SK-N-SH (cell line): Measurements from ENCODE around the gene ALDH3B1. TPM values are rescaled to one million over a fixed set of nuclear protein-coding genes. Genes with fewer than 3 reads are reported as not detected.
A peak's percentile ranks its signal among the peaks of the same experiment; 100 is the strongest.

Experiments
- CTCF ChIA-PET: fragments of 300-600, 350-600 bp; formaldehyde crosslinking; extraction: SDS; loops from one replicate; lab custom pipeline; 2021; lab: Yijun Ruan, JAX
- POLR2A ChIA-PET: fragments of 350-600 bp; sonication (Branson Sonifier 250); formaldehyde crosslinking; extraction: SDS; loops from one replicate; lab custom pipeline; 2020; ENCODE audit warnings: antibody characterized with exemption, inconsistent platforms; lab: Yijun Ruan, JAX
- DNase-seq: peaks from one replicate; pipeline ENCODE4 v3.0.0; 2012
- H2AFZ ChIP-seq: fragments of 200-600 bp; sonication (generic); 2 replicates; pipeline ENCODE4 v1.8.1; 2016; ENCODE audit warnings: antibody characterized with exemption, mild to moderate bottlenecking, low read depth
- H3F3A ChIP-seq: fragments of 200-600 bp; sonication (generic); replicated peaks from 2 replicates; pipeline ENCODE3; 2016; ENCODE audit warnings: antibody characterized with exemption, mild to moderate bottlenecking; ENCODE audit not compliant: insufficient read depth
- H3K27ac ChIP-seq, 2 experiments: fragments of 200-500 bp in 1 of 2; fragments of 200-600 bp in 1 of 2; sonication (Bioruptor generic) in 1 of 2; sonication (generic), shearing (Covaris generic) in 1 of 2; 2 replicates each; pipeline versions ENCODE4 v1.5.1 to v1.6.1; 2014 to 2016; ENCODE audit warnings: low read depth in 2 of 2, inconsistent platforms in 1 of 2, low read length in 1 of 2, mild to moderate bottlenecking in 1 of 2, mixed read lengths in 1 of 2
- H3K27me3 ChIP-seq: fragments of 200-600 bp; sonication (generic), shearing (Covaris generic); 2 replicates; pipeline ENCODE4 v1.6.1; 2016; ENCODE audit warnings: mixed run types; ENCODE audit not compliant: insufficient read depth
- H3K36me3 ChIP-seq, 2 experiments: fragments of 200-500 bp in 1 of 2; fragments of 200-600 bp in 1 of 2; sonication (Bioruptor generic) in 1 of 2; sonication (generic) in 1 of 2; replicated peaks in 1 of 2; 2 replicates each; pipeline versions ENCODE3 to v1.5.1; 2014 to 2016; ENCODE audit warnings: low read length in 1 of 2, mild to moderate bottlenecking in 1 of 2; ENCODE audit not compliant: insufficient read depth in 2 of 2, control insufficient read depth in 1 of 2
- H3K4me1 ChIP-seq, 2 experiments: fragments of 200-500 bp in 1 of 2; fragments of 200-600 bp in 1 of 2; sonication (Bioruptor generic) in 1 of 2; sonication (generic), shearing (Covaris generic) in 1 of 2; 2 replicates each; pipeline versions ENCODE4 v1.5.1 to v1.6.1; 2014 to 2016; ENCODE audit warnings: low read depth in 1 of 2, low read length in 1 of 2, mixed run types in 1 of 2; ENCODE audit not compliant: insufficient read depth in 2 of 2, control insufficient read depth in 1 of 2
- H3K4me2 ChIP-seq: fragments of 200-600 bp; sonication (generic), shearing (Covaris generic); 2 replicates; pipeline ENCODE4 v1.6.1; 2017; ENCODE audit warnings: mixed run types
- H3K4me3 ChIP-seq, 2 experiments: fragments of 200-500 bp in 1 of 2; fragments of 200-600 bp in 1 of 2; sonication (Bioruptor generic) in 1 of 2; sonication (generic), shearing (Covaris generic) in 1 of 2; 2 replicates each; pipeline versions ENCODE4 v1.5.1 to v1.8.1; 2014 to 2016; ENCODE audit warnings: low read depth in 2 of 2, inconsistent platforms in 1 of 2, low read length in 1 of 2, mild to moderate bottlenecking in 1 of 2, mixed read lengths in 1 of 2, moderate library complexity in 1 of 2
- H3K79me2 ChIP-seq: fragments of 200-600 bp; sonication (generic); 2 replicates; pipeline ENCODE4 v1.8.1; 2017; ENCODE audit warnings: mild to moderate bottlenecking; ENCODE audit not compliant: insufficient read depth
- H3K9ac ChIP-seq: fragments of 200-600 bp; sonication (generic); 2 replicates; pipeline ENCODE4 v1.6.1; 2017; ENCODE audit warnings: mixed run types
- H3K9me2 ChIP-seq: fragments of 200-600 bp; sonication (generic); 2 replicates; pipeline ENCODE4 v1.6.1; 2017; ENCODE audit warnings: mixed run types
- H3K9me3 ChIP-seq: fragments of 200-600 bp; sonication (generic); 2 replicates; pipeline ENCODE4 v1.6.1; 2017; ENCODE audit warnings: mixed run types, mild to moderate bottlenecking, moderate library complexity
- H4K20me1 ChIP-seq: fragments of 200-600 bp; sonication (generic); 2 replicates; pipeline ENCODE4 v1.6.1; 2017; ENCODE audit warnings: mild to moderate bottlenecking, mixed run types; ENCODE audit not compliant: insufficient read depth
- FOSL2 ChIP-seq: IDR thresholded peaks from 2 replicates; pipeline ENCODE4 v1.4.0; 2012; ENCODE audit warnings: low read depth, mild to moderate bottlenecking, moderate library complexity, borderline replicate concordance
- FOXJ3 ChIP-seq: sonication (generic); formaldehyde crosslinking; IDR thresholded peaks from 2 replicates; pipeline ENCODE4 v1.5.1; 2020; ENCODE audit warnings: mild to moderate bottlenecking, missing genetic modification reagents
- NRF1 ChIP-seq: IDR thresholded peaks from 2 replicates; pipeline ENCODE4 v1.6.1; 2012; ENCODE audit warnings: low read depth, mild to moderate bottlenecking, low read length
- REST ChIP-seq: IDR thresholded peaks from 2 replicates; pipeline ENCODE4 v1.6.1; 2012; ENCODE audit warnings: mild to moderate bottlenecking, low read depth, low read length, moderate library complexity
- RFX5 ChIP-seq: IDR thresholded peaks from 2 replicates; pipeline ENCODE4 v1.6.1; 2012; ENCODE audit warnings: mild to moderate bottlenecking, improper control_type of control experiment, low read length
- RXRA ChIP-seq: IDR thresholded peaks from 2 replicates; pipeline ENCODE4 v1.4.0; 2012; ENCODE audit warnings: low read depth, mild to moderate bottlenecking, borderline replicate concordance
- TAF1 ChIP-seq: IDR thresholded peaks from 2 replicates; pipeline ENCODE4 v1.6.1; 2012; ENCODE audit warnings: low read depth, mild to moderate bottlenecking, low read length, moderate library complexity, borderline replicate concordance
- TCF12 ChIP-seq: IDR thresholded peaks from 2 replicates; pipeline ENCODE4 v1.4.0; 2012
- TEAD4 ChIP-seq: IDR thresholded peaks from 2 replicates; pipeline ENCODE4 v1.4.0; 2012; ENCODE audit warnings: mild to moderate bottlenecking, borderline replicate concordance; ENCODE audit not compliant: insufficient read depth
- USF2 ChIP-seq: fragments of 150-350 bp; IDR thresholded peaks from 2 replicates; pipeline ENCODE4 v1.6.1; 2017; ENCODE audit warnings: antibody characterized with exemption, low read length, low read depth, borderline replicate concordance
- YY1 ChIP-seq: IDR thresholded peaks from 2 replicates; pipeline ENCODE4 v1.4.0; 2012; ENCODE audit warnings: low read depth, mild to moderate bottlenecking
- WGBS: methylation state at CpG from one replicate; pipeline ENCODE4 v1.1.6; 2017; ENCODE audit warnings: low lambda C conversion rate; 5-methylcytosine and 5-hydroxymethylcytosine counted together
- polyA plus RNA-seq, 3 experiments: library from polyadenylated mRNA; depleted of rRNA; stranded (reverse); fragments of >200 nt; gene quantifications; 2 replicates each; pipeline ENCODE4 v1.2.3, GENCODE V29; 2012
- TF ChIP-seq, protein P1 (sequence below): fragments of 150-350 bp; IDR thresholded peaks from 2 replicates; pipeline ENCODE4 v1.6.1; 2016; ENCODE audit warnings: mild to moderate bottlenecking, low read depth, low read length
- TF ChIP-seq, protein P2 (sequence below): IDR thresholded peaks from 2 replicates; pipeline ENCODE4 v1.4.0; 2012; ENCODE audit warnings: low read depth, borderline replicate concordance

Gene ALDH3B1
- polyA plus RNA-seq, 1 of the 3 experiments (the other 2 are of a cell fraction) = 14.9 TPM

- H3F3A ChIP-seq = no peaks in the 10 kb centered on the region
- H3K4me3 ChIP-seq = no peak overlapping the region
- H3K27ac ChIP-seq = no peak overlapping the region
- TF ChIP-seq, protein P1, sequence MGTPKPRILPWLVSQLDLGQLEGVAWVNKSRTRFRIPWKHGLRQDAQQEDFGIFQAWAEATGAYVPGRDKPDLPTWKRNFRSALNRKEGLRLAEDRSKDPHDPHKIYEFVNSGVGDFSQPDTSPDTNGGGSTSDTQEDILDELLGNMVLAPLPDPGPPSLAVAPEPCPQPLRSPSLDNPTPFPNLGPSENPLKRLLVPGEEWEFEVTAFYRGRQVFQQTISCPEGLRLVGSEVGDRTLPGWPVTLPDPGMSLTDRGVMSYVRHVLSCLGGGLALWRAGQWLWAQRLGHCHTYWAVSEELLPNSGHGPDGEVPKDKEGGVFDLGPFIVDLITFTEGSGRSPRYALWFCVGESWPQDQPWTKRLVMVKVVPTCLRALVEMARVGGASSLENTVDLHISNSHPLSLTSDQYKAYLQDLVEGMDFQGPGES = no peak
- TF ChIP-seq RXRA (no peak), YY1 (no peak), TAF1 (no peak), NRF1 (no peak), TEAD4 (no peak), USF2 (no peak), FOXJ3 (CRISPR knock-in tag) (no peak)
- TF ChIP-seq, all 33 proteins: peak for 0
- DNase-seq = peak; percentile 27
- WGBS = 78% methylated on average over 10 of the region's 14 CpGs
- Histone ChIP-seq H3K9me3 (no peaks in the 10 kb centered on the region), H3K9me2 (no peaks in the 10 kb centered on the region), H4K20me1 (no peaks in the 10 kb centered on the region), H3K4me2 (no peak overlapping the region), H2AFZ (no peak overlapping the region), H3K79me2 (no peaks in the 10 kb centered on the region), H3K36me3 (no peaks in the 10 kb centered on the region), H3K27me3 (no peaks in the 10 kb centered on the region), H3K4me1 (peaks cover 0 to 10% of the 10 kb centered on the region in 2 experiments; a peak in 1 of 4 replicates), H3K9ac (no peak overlapping the region)
- CTCF ChIA-PET = interaction anchor here (1.1 to 1.2 kb wide), 3 partner anchors 10 to 154 kb away, joined by 3 to 5 read pairs (median 3); no protein-coding TSS in a partner anchor
- POLR2A ChIA-PET = no interaction called here
Measured at GRCh38 chr11:68051191-68052136, 41.3 kb downstream of the ALDH3B1 start.

GRCh38 chr11:68052137-68052873 lies 42.2 kb downstream of the ALDH3B1 start:
- no peaks in the 10 kb centered on the region for H3F3A ChIP-seq
- POLR2A ChIA-PET = interaction anchor here (1.1 kb wide), 1 partner anchor 9 kb away, joined by 3 read pairs; no protein-coding TSS in a partner anchor
- H3K27ac ChIP-seq = no peak overlapping the region
- DNase-seq = no peak
- H3K36me3 ChIP-seq = peaks cover 0 to 4% of the 10 kb centered on the region in 2 experiments
- CTCF ChIA-PET = interaction anchor here (1.1 to 1.2 kb wide), 2 partner anchors 11 to 153 kb away, joined by 3 to 5 read pairs; no protein-coding TSS in a partner anchor
- WGBS = 94% methylated on average over 14 of the region's 15 CpGs
- no peak overlapping the region for H3K9ac ChIP-seq
- no peak overlapping the region for H3K4me2 ChIP-seq
- no peaks in the 10 kb centered on the region for H3K9me2 ChIP-seq
- no peaks in the 10 kb centered on the region for H3K9me3 ChIP-seq
- H3K4me1 ChIP-seq = peaks cover 0 to 10% of the 10 kb centered on the region in 2 experiments; a peak in 1 of 4 replicates
- no peak overlapping the region for H2AFZ ChIP-seq
- TF ChIP-seq REST (no peak), TAF1 (no peak), TCF12 (no peak), USF2 (no peak), FOSL2 (no peak), RFX5 (no peak)
- TF ChIP-seq, protein P2, sequence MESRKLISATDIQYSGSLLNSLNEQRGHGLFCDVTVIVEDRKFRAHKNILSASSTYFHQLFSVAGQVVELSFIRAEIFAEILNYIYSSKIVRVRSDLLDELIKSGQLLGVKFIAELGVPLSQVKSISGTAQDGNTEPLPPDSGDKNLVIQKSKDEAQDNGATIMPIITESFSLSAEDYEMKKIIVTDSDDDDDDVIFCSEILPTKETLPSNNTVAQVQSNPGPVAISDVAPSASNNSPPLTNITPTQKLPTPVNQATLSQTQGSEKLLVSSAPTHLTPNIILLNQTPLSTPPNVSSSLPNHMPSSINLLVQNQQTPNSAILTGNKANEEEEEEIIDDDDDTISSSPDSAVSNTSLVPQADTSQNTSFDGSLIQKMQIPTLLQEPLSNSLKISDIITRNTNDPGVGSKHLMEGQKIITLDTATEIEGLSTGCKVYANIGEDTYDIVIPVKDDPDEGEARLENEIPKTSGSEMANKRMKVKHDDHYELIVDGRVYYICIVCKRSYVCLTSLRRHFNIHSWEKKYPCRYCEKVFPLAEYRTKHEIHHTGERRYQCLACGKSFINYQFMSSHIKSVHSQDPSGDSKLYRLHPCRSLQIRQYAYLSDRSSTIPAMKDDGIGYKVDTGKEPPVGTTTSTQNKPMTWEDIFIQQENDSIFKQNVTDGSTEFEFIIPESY = no peak
- H4K20me1 ChIP-seq = no peaks in the 10 kb centered on the region
- H3K27me3 ChIP-seq = no peaks in the 10 kb centered on the region
- no peaks in the 10 kb centered on the region for H3K79me2 ChIP-seq
- no peak overlapping the region for H3K4me3 ChIP-seq
